Retinal pigment epithelial cell (primary cell): Measurements from ENCODE around the gene METAP2.

Experiments used
- DNase-seq: peaks from one replicate; pipeline ENCODE4 v3.0.0-alpha.2; 2010; ENCODE audit warnings: low read depth
- H3K4me3 ChIP-seq: 2 replicates; pipeline ENCODE4 v1.5.1; 2011; ENCODE audit warnings: mild to moderate bottlenecking, low read length, control low read depth, moderate library complexity
- CTCF ChIP-seq: conservative IDR thresholded peaks from 2 replicates; pipeline ENCODE4 v1.5.1; 2011; ENCODE audit warnings: low read depth, low read length, control low read depth, inconsistent platforms

METAP2 gene

GRCh38 chr12:95557625-95558024 is 83.7 kb downstream of the METAP2 start:
- no peak for TF ChIP-seq CTCF
- DNase-seq = no peak
- H3K4me3 ChIP-seq = no peak overlapping the region
